Keratinocyte (primary cell): ENCODE measurements around the gene CRB2. TPM values are rescaled to one million over a fixed set of nuclear protein-coding genes. Genes with fewer than 3 reads are reported as not detected.

Experiments
- DNase-seq: peaks from one replicate; pipeline ENCODE4 v3.0.0-alpha.2; 2011; ENCODE audit warnings: low read depth, missing footprints, low spot score
- FAIRE-seq: peaks from 2 replicates; lab custom pipeline; 2011; peaks lifted over from hg19 to GRCh38; lab: Jason Lieb, UNC
- H2AFZ ChIP-seq: 2 replicates; pipeline ENCODE4 v1.6.0; 2012; ENCODE audit warnings: low read length, control low read depth, inconsistent platforms; ENCODE audit not compliant: control insufficient read depth
- H3K27ac ChIP-seq: 2 replicates; pipeline ENCODE4 v1.5.1; 2011; ENCODE audit warnings: low read length; ENCODE audit not compliant: control insufficient read depth, insufficient read depth
- H3K27me3 ChIP-seq: 3 replicates; pipeline ENCODE4 v1.6.0; 2011; ENCODE audit warnings: low read length; ENCODE audit not compliant: control insufficient read depth, insufficient read depth; ENCODE audit errors: extremely low read depth
- H3K36me3 ChIP-seq, 2 experiments: 2 replicates in 1 of 2; 3 replicates in 1 of 2; pipeline ENCODE4 v1.5.1; 2011; ENCODE audit warnings: low read length in 2 of 2, mild to moderate bottlenecking in 1 of 2; ENCODE audit not compliant: control insufficient read depth in 2 of 2, insufficient read depth in 2 of 2; ENCODE audit errors: extremely low read depth in 1 of 2
- H3K4me1 ChIP-seq: 3 replicates; pipeline ENCODE4 v1.5.1; 2011; ENCODE audit warnings: low read length; ENCODE audit not compliant: control insufficient read depth, insufficient read depth; ENCODE audit errors: extremely low read depth
- H3K4me2 ChIP-seq: 3 replicates; pipeline ENCODE4 v1.6.0; 2011; ENCODE audit warnings: low read depth, low read length; ENCODE audit not compliant: control insufficient read depth, insufficient read depth; ENCODE audit errors: extremely low read depth
- H3K4me3 ChIP-seq, 3 experiments: fragments of 200-600 bp in 1 of 3; sonication (generic) in 1 of 3; 2 replicates in 2 of 3; 3 replicates in 1 of 3; pipeline ENCODE4 v1.5.1; 2011 to 2016; ENCODE audit warnings: low read length in 3 of 3, mild to moderate bottlenecking in 3 of 3, control low read depth in 2 of 3, inconsistent platforms in 1 of 3, low read depth in 1 of 3, mixed read lengths in 1 of 3, mixed run types in 1 of 3, moderate library complexity in 1 of 3; ENCODE audit not compliant: control insufficient read depth in 2 of 3, insufficient read depth in 2 of 3; ENCODE audit errors: extremely low read depth in 1 of 3
- H3K79me2 ChIP-seq: 2 replicates; pipeline ENCODE4 v1.6.0; 2012; ENCODE audit warnings: low read length; ENCODE audit not compliant: control insufficient read depth, insufficient read depth
- H3K9ac ChIP-seq: 3 replicates; pipeline ENCODE4 v1.6.0; 2011; ENCODE audit warnings: low read length; ENCODE audit not compliant: control insufficient read depth, insufficient read depth; ENCODE audit errors: extremely low read depth
- H3K9me1 ChIP-seq: 3 replicates; pipeline ENCODE4 v1.6.0; 2011; ENCODE audit warnings: low read length; ENCODE audit not compliant: control insufficient read depth, insufficient read depth; ENCODE audit errors: extremely low read depth
- H3K9me3 ChIP-seq: 2 replicates; pipeline ENCODE4 v1.5.1; 2012; ENCODE audit warnings: low read depth, low read length; ENCODE audit not compliant: control insufficient read depth
- H4K20me1 ChIP-seq: 3 replicates; pipeline ENCODE4 v1.6.0; 2011; ENCODE audit warnings: low read length; ENCODE audit not compliant: control insufficient read depth, insufficient read depth; ENCODE audit errors: extremely low read depth
- EZH2 ChIP-seq: IDR thresholded peaks from one replicate; pipeline ENCODE4 v1.6.1; 2012; ENCODE audit warnings: inconsistent platforms, mild to moderate bottlenecking, low read length, moderate library complexity
- dilution Hi-C: fragments of 300-500 bp; cut with MboI; formaldehyde crosslinking; loops from one replicate; pipeline ENCODE4 v1.7.0; 2020; ENCODE audit warnings: low sequenced_read_pairs; ENCODE audit not compliant: extremely low pct_ligation_motif_present
- polyA plus RNA-seq, 5 experiments: library from polyadenylated mRNA; depleted of rRNA in 3 of 5; stranded (reverse) in 3 of 5; stranded (forward) in 1 of 5; unstranded in 1 of 5; fragments of >200 nt; gene quantifications; 1 replicate in 1 of 5; 2 replicates in 3 of 5; 3 replicates in 1 of 5; pipeline versions ENCODE4 v1.2.1 to v1.2.3, GENCODE V29; 2011 to 2012; ENCODE audit warnings: missing spikeins in 2 of 5, low read depth in 1 of 5, low replicate concordance in 1 of 5
- TF ChIP-seq, protein P1 (sequence below), 3 experiments: IDR thresholded peaks in 1 of 3; conservative IDR thresholded peaks in 1 of 3; optimal IDR thresholded peaks in 1 of 3; 2 replicates in 2 of 3; 3 replicates in 1 of 3; pipeline versions ENCODE3 to v1.5.1; 2011; ENCODE audit warnings: low read length in 3 of 3, mild to moderate bottlenecking in 3 of 3, moderate library complexity in 2 of 3, control low read depth in 1 of 3, inconsistent platforms in 1 of 3; ENCODE audit not compliant: insufficient read depth in 2 of 3; ENCODE audit errors: extremely low read depth in 1 of 3

The CRB2 gene
- polyA plus RNA-seq, 1 donor (not counting 4 experiments of a cell fraction or from before 2014, with no cell fraction given) = not detected

- FAIRE-seq = no peak
- no peak overlapping the region for H3K27ac ChIP-seq
These were observed 21.4 kb upstream of the CRB2 start for GRCh38 chr9:123334639-123335038.

DNA sequence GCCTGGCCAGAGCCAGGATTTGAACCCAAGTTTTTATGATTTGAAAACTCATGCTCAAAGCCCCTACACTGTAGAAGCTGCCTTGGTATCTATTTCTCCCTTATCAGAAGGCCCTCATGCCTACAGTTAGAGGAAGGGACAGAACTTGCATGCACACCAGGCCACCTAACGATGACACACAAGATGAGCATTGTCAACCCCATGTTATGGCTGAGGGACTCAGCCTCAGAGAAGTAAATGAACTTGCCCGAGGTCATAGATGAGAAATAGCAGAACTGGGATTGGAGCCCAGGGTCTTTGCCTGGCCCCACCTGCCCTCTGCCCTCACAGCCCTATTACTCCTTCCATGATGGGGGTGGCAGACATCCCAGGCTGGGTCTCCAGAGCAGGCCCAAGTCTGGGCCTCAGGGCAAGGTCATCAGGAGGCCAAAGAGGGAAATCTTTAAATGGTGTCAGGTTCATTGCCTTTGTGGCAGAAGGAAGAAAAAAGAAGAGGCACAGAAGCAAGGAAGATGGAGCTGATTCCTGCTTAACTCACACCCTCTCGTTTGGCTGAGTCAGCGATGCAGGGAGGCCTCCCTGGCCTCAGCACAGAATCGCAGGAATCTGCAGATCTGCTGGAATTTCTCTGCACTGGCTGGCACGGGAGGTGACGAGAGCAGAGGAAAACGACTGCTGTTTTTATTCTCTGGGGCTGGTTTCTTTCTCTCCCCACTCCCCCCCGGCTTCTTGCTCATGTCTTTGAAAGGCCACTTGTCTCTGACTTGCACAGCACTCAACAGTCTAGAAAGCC lies 20.6 kb upstream of the CRB2 start:
- Histone ChIP-seq H3K4me1 (peaks cover 10% of the 10 kb centered on the region), H3K27ac (no peak overlapping the region), H3K9me3 (no peaks in the 10 kb centered on the region), H3K79me2 (no peaks in the 10 kb centered on the region), H3K36me3 (no peaks in the 10 kb centered on the region), H3K9me1 (no peaks in the 10 kb centered on the region), H4K20me1 (no peaks in the 10 kb centered on the region), H3K27me3 (no peaks in the 10 kb centered on the region), H2AFZ (no peak overlapping the region), H3K4me3 (no peak overlapping the region), H3K4me2 (peak overlapping the region; percentile 55), H3K9ac (no peak overlapping the region)
- dilution Hi-C loops = no loop called here
- FAIRE-seq (no peak), DNase-seq (no peak)
- no peak for TF ChIP-seq EZH2
- TF ChIP-seq, protein P1, sequence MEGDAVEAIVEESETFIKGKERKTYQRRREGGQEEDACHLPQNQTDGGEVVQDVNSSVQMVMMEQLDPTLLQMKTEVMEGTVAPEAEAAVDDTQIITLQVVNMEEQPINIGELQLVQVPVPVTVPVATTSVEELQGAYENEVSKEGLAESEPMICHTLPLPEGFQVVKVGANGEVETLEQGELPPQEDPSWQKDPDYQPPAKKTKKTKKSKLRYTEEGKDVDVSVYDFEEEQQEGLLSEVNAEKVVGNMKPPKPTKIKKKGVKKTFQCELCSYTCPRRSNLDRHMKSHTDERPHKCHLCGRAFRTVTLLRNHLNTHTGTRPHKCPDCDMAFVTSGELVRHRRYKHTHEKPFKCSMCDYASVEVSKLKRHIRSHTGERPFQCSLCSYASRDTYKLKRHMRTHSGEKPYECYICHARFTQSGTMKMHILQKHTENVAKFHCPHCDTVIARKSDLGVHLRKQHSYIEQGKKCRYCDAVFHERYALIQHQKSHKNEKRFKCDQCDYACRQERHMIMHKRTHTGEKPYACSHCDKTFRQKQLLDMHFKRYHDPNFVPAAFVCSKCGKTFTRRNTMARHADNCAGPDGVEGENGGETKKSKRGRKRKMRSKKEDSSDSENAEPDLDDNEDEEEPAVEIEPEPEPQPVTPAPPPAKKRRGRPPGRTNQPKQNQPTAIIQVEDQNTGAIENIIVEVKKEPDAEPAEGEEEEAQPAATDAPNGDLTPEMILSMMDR (optimal IDR thresholded peaks at IDR 0.05 in 1 of 3, IDR thresholded peaks at IDR 0.05 in 1 of 3, conservative IDR thresholded peaks at IDR 0.05 in 1 of 3; ENCODE audit: extremely low read depth in 1 of 3, insufficient read depth in 2 of 3, low read length in 3 of 3) = no peak

More at GRCh38 chr9:123334639-123335038, 21.4 kb upstream of the CRB2 start:
- Histone ChIP-seq H3K79me2 (no peaks in the 10 kb centered on the region), H3K27me3 (no peaks in the 10 kb centered on the region), H4K20me1 (no peaks in the 10 kb centered on the region), H3K9me1 (no peaks in the 10 kb centered on the region), H3K4me2 (no peak overlapping the region), H2AFZ (no peak overlapping the region), H3K4me3 (no peak overlapping the region), H3K4me1 (peaks cover 10% of the 10 kb centered on the region), H3K9ac (no peak overlapping the region), H3K9me3 (no peaks in the 10 kb centered on the region), H3K36me3 (no peaks in the 10 kb centered on the region)
- dilution Hi-C loops = no loop called here
- DNase-seq = no peak
- TF ChIP-seq EZH2 = no peak
- TF ChIP-seq, protein P1 (optimal IDR thresholded peaks at IDR 0.05 in 1 of 3, IDR thresholded peaks at IDR 0.05 in 1 of 3, conservative IDR thresholded peaks at IDR 0.05 in 1 of 3; ENCODE audit: extremely low read depth in 1 of 3, insufficient read depth in 2 of 3, low read length in 3 of 3) = no peak
